ENCODE results near the gene MANBA. TPM values are rescaled to one million over a fixed set of nuclear protein-coding genes. Genes with fewer than 3 reads are reported as not detected.

The MANBA gene

DNA sequence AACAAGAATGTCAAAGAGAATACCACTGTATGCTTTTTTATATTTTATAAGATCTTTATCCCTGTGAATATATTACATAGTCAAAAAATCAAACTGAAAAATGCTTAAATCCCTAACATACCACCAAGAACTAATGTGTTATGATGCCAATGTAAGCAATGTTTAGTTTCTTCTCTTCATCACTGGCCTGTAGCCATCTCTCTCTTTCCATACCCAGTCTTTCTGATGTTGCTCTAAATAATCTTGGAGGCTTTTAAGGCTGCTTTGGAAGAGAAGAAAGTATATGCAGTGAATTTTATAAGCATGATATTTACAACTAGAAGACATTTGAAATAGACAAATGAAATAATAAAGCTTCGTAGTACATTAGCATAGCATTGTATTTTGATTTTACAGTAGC lies 176.7 kb downstream of the MANBA start:
- Histone ChIP-seq H4K91ac (ENCODE audit: low read length) (no peak overlapping the region), H3K4me2 (ENCODE audit: low read length, poor library complexity, severe bottlenecking) (no peak overlapping the region), H3K27me3 (ENCODE audit: control insufficient read depth in 1 of 2, insufficient read depth in 1 of 2, low read length in 2 of 2) (no peaks in the 10 kb centered on the region), H2BK5ac (ENCODE audit: low read depth, low read length, poor library complexity, severe bottlenecking) (no peak overlapping the region), H2AFZ (ENCODE audit: low read depth, low read length) (no peak overlapping the region), H2AK5ac (ENCODE audit: low read length, severe bottlenecking) (no peak overlapping the region), H3K36me3 (ENCODE audit: control insufficient read depth in 1 of 2, insufficient read depth in 2 of 2, low read depth in 1 of 2, low read length in 2 of 2) (peaks cover 4 to 94% of the 10 kb centered on the region in 2 experiments), H3K14ac (ENCODE audit: low read length in 2 of 2) (no peak overlapping the region), H3K9ac (ENCODE audit: low read length) (no peak overlapping the region), H3K27ac (ENCODE audit: low read length, poor library complexity, severe bottlenecking) (no peak overlapping the region), H3K4ac (ENCODE audit: low read depth in 1 of 2, low read length in 2 of 2) (no peak overlapping the region), H3K79me1 (replicated peaks; ENCODE audit: low read length, poor library complexity, severe bottlenecking) (peaks cover 2% of the 10 kb centered on the region), H4K8ac (ENCODE audit: low read length) (no peak overlapping the region), H3K4me3 (ENCODE audit: insufficient read depth in 1 of 2, low read depth in 1 of 2, low read length in 2 of 2) (no peak overlapping the region), H2BK120ac (ENCODE audit: low read depth, low read length) (no peak overlapping the region), H2BK15ac (ENCODE audit: low read depth, poor library complexity, severe bottlenecking) (no peak overlapping the region), H3K4me1 (ENCODE audit: control insufficient read depth, insufficient read depth, low read depth, low read length) (no peaks in the 10 kb centered on the region), H3K23ac (ENCODE audit: low read length in 2 of 2) (no peak overlapping the region), H3K18ac (ENCODE audit: low read depth in 1 of 2, low read length in 2 of 2) (no peak overlapping the region), H2BK12ac (ENCODE audit: low read length in 2 of 2) (no peak overlapping the region), H3K9me3 (ENCODE audit: control insufficient read depth, low read length) (no peaks in the 10 kb centered on the region)
- no peak for DNase-seq
- WGBS, result 100% methylated on average over 1 of the region's 1 CpG

Small RNAs within 50 kb of the gene (small RNA-seq; reads per million reads assigned to genes)
- not detected for gene AC018797.1 (ENCODE audit: low read depth)
